HG03342 (cell line): ENCODE data around the gene TM4SF4.
"Not testable (repeated sequence)": the region's sequence is repeated elsewhere in the genome, so short reads cannot be mapped to it uniquely, and the experiment has no call there.

Source experiments
- ATAC-seq: cut with Tn5 transposase; IDR thresholded peaks from one replicate; pipeline ENCODE4 v1.9.1; 2021; ENCODE audit warnings: mild to moderate bottlenecking, moderate library complexity; ENCODE audit not compliant: unreplicated experiment

The TM4SF4 gene, protein sequence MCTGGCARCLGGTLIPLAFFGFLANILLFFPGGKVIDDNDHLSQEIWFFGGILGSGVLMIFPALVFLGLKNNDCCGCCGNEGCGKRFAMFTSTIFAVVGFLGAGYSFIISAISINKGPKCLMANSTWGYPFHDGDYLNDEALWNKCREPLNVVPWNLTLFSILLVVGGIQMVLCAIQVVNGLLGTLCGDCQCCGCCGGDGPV

DNA sequence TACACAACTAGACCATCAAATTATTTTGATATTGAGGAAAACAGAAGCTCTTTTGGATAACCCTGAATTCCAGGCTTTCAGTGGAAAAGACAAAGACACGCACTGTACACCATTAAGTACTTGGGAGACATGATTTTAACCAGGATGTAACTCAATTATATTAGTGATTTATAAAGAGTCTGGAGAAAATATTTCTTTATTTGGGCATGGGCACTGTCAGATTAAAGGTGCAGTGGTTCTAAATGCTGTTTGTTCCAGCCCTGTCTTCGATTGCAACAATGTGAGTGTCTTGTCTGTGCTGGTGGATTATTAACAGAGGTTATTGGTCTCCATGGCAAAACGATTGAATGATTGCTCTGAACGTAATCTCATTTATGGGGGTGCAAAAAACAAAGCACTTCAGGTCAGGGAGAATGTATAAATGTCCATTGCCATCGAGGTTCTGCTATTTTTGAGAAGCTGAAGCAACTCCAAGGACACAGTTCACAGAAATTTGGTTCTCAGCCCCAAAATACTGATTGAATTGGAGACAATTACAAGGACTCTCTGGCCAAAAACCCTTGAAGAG is at the start of gene TM4SF4:
Gene TM4SF4 (plus strand): TSS at position 448 of the 568 bp plus-strand sequence. CDS start 181 bp downstream, outside the sequence.
- no peak for ATAC-seq

DNA sequence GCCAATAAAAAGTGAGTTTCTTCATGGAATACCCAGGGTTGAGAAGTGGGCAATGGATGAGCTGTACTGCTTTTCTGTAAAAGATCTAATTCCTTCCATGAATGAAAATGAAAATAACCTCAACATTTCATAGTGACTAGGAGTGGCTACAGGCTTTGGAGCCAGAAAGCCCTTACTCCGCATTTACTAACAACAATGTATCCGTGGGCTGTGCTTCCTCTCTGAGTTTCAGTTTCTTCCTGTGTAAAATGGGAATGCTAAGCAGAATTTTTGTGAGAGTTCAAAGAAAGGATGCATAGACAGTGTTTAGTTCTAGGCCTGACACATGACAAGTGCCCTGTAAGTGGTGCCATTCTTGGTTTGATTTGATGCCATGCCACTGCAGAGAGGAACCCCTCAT is 49.6 kb upstream of the TM4SF4 start:
- no peak for ATAC-seq

DNA sequence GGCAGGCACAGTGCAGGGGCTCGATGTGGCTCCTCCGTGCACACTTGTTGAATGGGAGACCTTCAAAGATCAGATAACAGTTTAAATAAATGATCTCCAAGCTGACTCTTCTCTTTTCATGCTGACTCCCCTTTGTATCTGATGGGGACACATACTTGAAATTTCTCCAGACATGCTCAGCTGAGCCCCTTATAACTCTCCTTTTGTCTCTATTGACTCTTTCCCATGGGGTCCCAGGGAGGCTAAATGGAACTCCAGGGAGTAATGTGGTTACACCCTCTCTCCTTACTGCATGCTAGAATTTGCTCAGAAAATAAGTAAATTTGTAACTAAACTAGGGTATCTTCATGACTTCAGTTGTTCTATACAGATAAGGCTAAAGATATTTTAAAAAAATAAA is 48.2 kb upstream of the TM4SF4 start:
- ATAC-seq = no peak

DNA sequence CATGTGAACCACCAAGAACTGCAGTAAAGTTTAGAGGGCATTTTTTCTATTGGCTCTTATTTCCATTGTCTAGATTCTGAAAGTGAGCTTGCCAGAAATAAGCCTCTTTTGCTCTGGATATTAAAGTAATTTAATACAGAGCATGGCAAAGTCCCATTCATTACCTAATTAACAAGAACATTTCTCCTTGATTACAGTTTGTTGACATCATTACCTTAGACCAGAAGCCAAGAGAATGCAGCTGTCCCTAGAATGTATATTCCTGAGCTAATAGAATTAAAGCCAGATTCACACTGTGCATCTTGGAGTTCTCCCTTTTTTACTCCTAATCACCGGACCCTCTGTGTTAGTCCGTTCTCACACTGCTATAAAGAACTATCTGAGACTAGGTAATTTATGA is 46.4 kb upstream of the TM4SF4 start:
- ATAC-seq = no peak

DNA sequence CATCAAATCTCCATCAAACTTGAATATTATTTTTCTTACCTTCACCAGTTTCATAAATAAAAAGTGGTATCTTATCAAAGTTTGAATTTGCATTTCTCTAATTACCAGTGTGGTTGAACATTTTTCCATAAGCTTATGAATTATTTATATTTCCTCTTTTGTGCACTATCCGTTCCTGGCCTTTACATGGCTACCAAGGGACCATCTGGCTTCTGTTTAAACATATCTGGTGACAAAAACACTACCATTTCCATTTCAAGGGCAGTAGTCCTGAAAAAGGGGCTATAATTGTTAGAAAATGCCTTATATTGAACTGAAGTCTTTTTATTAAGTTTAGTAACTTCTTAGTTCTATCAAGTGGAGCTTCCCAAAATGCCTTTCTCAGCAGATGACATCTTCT is 44.3 kb upstream of the TM4SF4 start:
- ATAC-seq = no peak

DNA sequence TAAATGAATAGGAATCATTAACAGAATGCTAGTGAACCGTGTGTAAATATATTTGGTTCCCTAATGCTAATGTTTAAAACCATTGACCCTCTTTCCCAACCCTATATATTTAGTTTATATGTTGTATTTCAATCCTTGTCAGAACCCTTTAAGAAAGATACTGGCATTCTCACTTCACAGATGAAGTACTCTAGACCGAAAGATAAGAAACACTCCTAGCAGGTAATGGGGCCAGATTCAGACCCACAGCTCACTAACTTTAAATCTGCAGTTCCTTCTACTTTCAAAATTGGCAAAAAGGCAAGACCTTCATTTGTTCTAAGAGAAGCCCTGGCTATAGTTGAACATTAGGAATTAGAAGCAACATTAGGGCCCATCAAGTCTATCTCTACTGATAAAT is 42.3 kb upstream of the TM4SF4 start:
- no peak for ATAC-seq

DNA sequence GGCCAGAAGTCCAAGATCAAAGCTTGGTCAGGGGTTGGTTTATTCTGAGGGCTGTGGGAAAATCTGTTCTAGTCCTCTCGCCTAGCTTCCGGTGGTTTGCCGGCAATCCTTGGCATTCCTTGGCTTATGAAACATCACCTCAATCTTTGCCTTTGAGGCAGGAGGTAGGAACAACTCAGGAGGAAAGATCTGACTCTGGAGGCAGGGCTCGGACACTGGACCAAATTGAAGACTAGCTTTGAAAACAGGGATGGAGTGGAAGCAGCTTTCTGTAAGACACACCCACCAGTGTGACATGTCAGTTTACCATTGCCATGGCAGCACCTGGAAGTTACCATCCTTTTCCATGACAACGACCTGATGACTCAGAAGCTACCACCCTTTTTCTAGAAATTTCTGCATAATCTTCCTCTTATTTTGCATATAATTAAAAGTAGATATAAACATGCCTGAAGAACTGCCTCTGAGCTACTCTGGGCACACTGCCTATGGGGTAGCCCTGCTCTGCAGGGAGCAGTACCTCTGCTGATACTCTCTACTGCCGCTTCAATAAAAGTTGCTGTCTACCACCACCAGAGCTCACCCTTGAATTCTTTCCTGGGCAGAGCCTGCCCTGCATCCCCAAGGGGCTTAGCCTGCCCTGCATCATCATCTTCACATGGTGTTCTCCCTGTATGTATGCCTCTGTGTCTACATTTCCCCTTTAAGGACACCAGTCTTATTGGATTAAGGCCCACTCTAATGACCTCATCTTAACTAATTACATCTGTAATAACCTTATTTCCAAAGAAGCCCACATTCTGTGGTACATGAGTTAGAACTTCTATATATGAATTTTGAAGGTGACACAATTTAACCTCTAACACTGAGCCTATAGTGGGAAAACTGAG is 38.3 kb upstream of the TM4SF4 start:
- ATAC-seq = no peak

DNA sequence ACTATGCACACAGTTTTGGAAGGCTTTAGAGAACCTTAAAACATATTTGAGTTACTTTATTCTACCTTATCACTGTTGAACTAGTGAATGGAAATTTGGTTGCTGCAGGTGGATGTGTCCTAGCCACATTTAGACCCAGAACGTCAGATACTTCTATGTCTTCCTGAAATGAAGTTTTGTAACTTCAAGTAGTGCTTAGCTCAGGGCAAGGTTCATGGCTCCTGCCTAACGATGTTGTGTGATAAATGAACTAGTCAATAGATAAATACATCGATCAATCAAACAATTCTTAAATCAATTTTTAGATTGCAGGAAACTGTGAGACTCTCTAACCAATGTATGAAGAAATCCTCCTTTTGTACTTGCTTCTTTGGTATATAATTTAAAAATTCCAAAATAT is 37.2 kb upstream of the TM4SF4 start:
- ATAC-seq = no peak

DNA sequence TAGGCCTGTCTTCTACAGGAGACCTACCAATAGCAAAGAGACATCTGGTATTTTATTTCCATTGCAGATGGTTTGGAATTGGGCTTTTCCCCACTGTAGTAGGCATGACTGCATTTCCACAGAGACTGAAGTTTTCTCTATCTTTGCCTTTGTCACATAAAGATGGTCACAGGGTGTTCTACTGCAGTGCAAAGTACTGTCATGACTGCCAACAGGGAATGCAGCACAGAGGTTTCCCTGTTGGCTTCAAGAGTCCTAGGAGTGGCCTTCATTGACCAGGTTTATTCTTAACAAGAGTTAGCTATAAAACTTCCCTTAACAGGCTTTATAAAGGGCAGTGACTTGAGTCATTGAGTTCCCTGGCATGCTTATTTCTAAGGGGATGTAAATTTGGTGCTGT is 36.8 kb upstream of the TM4SF4 start:
- ATAC-seq = no peak

DNA sequence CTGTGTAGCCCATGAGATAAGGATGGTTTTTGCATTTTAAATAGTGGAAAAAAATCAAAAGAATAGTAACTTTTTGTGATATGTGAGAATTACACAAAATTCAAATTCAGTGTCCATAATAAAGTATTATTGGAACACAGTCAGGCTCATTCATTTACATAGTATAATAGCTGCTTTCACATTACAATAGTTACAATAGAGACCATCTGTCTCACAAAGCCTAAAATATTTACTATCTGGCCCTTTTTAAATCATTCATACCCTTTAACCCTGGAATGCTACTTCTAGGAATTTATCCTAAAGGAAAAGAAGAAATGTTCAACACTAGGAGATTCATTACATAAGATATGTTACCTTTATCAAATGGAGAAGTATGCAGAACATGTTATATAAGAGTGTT is 35.5 kb upstream of the TM4SF4 start:
- no peak for ATAC-seq

DNA sequence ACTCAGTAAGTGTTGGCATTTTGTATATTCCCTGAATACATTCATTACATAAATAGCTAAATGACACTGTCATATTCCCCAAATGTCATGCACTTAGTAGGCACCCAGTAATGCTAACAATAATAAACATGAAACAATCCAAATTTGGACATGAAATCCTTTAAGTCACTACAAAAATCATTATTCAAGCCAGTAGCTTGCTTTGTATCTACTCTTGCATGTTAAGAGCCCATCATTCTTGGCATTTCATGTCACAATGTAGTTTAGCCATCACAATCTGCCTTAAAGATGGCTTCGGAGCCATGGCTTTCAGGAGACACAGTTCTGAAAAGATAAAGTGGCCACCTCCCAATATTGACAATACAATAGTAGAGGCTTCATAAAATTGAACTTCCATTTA is 32.9 kb upstream of the TM4SF4 start:
- ATAC-seq = no peak

DNA sequence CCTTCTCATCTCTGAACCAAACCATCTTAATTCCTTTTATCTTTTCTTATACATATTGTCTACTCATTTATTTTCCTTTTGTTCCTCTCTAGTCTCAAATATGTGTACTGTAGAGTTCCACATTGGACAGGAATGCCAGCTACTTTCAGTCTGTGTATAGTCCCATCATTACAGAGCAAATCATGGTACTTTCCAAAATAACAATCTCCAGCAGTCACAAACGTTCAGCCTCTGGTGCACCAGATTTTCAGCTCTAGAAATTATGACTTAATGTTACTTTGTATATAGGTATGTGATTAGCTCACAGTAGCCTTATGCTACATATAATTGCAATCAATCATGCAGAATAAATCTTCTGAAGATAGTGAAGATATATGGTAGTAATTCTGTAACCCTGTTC is 32.5 kb upstream of the TM4SF4 start:
- ATAC-seq = no peak

DNA sequence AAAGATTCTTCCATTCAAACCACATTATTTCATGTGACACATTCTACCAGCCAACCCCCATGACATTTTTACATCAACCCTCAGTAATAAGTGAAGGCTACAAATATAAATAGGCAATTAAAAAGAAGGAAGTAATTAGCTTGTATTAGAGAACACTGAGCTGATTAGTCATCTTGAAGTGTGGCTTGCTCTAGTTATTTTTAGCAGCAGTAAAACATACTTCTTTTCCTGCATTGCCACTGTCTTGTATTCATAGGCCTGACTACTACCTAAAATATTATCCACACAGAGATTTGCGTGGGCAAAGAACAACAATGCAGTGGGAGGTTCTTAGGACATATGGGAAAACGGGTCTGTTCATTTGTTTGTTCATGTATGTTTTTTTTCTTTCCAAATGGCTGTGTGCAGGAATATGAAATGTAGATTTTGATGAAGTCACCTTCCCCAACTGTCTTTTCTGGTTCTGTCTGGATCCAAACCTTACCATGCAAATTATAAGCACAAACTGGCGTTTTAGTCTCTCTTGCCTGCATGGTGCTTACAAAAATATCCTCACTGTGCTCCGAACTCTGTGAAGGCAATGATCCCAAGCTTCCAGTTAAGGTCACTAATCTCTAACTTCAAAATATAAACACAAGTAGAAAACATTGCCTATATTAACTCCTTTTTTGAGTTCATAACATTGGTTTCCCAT is 31.5 kb upstream of the TM4SF4 start:
- ATAC-seq = no peak

DNA sequence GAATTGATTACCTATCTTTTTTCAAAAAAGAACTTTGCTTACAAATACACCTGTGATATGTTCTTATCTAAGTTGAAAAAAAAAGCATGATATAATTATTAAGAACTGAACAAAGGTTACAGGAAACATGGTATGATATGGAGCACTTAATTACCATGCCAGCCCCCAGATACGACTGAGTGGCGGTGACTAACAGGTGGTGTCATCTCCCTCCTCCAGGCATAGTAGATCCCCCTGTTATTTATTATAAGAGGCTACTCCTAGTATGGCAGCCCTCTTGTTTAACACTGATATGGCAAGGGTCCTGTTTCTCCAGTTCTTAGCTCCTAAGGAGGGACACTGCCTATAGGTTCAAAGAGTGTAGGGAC is 31.0 kb upstream of the TM4SF4 start:
- ATAC-seq = no peak

DNA sequence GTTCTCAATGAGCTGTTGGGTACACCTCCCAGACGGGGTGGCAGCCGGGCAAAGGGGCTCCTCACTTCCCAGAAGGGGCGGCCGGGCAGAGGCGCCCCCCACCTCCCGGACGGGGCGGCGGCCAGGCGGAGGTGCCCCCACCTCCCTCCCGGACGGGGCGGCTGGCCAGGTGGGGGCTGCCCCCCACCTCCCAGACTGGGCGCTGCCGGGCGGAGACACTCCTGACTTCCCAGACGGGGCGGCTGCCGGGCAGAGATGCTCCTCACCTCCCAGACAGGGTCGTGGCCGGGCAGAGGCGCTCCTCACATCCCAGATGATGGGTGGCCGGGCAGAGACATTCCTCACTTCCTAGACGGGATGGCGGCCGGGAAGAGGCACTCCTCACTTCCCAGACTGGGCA is 29.6 kb upstream of the TM4SF4 start:
- not testable (repeated sequence) for ATAC-seq

DNA sequence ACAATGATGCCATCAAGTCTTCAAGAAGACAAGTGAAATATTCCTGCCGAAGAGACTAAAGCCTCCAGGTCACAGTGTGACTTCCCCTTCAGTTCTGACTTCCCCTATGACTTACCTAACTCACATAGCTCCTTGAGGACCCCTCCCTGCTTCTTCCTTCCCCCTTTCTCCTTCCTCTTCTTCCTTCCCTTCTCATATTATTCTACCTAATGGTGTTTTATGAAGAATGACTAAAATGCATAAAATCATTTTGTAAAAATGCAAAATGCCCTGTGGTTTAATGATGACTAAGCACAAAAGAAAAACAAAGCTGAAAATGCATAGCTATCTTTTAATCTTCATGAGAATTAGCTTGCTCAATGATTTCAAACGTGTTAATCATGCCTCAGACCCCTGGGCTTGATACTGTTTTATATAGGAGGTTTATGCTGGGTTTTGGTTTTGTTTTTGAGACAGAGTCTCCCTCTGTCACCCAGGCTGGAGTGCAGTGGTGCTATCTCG is 26.1 kb upstream of the TM4SF4 start:
- ATAC-seq = no peak

DNA sequence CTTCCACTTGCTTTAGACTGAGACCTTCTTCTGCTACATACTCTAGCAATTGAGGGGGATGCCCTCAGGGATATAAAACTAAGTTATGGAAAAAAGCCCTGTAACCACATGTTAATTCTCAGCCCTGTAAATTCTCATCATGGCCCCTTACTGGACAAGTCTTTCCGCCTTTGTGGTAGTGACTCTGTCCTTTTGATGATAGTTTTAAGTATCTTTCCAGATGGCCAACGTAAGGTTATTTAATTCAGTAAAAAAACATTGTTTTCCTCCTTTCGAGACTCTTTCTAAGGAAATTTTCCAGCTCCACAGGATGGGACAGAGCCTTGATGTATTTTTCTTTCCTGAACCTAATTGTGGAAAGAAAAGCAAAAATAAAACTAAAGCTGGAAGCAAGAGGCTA is 25.3 kb upstream of the TM4SF4 start:
- ATAC-seq = no peak

DNA sequence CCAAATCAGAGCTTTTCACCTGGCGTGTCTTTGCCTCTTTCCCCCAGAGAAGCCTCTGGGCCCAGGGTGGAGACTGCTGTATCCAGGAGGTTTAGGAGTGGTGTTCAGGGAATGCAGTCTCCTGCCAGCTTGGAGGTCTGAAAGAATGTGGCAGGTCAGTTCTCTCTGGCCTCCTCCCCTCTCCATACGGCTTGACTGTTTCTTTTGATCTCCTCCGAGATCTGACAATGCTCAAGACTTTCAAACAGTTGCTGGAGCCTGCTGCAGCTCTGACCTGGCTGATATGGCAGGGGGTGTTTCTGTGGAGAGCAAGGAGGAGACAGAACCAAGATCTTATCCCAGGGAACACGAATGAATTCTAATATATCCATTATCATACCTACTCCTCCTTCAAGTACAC is 24.7 kb upstream of the TM4SF4 start:
- ATAC-seq = no peak

DNA sequence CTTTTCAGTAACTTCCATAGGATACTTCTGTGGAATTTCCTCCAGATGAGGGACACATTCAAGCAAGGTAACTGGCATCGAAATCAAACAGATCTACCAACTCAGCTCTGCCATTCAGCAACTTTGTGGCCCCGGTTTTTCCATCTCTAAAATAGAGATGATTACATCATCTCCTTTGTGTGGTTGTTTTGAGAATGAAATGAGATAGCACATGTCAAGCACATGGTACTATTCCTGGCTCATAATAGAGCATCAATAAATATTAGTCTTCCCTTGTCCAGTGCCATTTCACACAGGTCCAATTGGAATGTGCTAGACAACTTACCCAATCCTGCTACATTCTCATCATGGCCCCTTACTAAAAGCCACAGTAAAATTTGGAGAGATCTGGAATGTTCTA is 24.2 kb upstream of the TM4SF4 start:
- no peak for ATAC-seq

DNA sequence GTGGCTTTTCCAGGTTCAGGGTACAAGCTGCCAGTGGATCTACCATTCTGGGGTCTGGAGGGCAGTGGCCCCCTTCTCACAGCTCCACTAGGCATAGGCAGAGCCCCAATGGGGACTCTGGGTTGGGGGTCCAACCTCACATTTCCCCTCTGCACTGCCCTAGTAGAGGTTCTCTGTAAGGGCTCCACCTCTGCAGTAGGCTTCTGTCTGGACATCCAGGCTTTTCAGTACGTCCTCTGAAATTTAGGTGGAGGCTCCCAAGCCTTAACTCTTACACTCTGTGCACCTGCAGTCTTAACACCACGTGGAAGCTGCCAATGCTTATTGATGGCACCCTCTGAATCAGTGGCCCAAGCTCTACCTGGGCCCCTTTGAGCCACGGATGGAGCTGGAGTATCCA is 22.5 kb upstream of the TM4SF4 start:
- no peak for ATAC-seq

DNA sequence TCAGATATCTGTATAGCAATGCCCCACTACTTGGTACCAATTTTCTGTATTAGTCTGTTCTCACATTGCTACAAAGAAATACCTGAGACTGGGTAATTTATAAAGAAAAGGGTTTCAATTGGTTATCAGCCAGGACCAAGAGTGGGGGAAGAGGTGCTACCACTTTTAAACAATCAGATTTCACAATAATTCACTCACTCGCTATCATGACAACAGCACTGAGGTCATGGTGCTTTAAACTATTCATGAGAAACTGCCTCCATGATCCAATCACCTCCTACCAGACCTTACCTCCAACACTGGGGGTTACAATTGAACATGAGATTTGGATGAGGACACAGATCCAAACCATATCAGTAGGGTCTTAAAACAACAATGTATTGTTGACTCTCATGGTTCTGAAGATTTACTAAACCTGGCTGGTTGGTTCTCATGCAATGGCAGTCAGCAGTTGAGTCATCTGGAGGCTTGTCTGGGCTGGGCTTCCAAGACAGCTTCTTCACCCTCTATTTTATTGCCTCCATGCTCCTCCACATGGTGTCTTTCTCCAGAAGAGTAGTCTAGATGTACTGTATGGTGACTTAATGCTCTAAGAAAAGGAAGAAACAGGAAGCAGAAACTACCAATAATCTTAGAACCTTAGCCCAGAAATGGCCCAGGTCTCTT is 21.2 kb upstream of the TM4SF4 start:
- ATAC-seq = no peak
